GM04503 (cell line): Measurements from ENCODE around the gene TEPSIN.

Experiments
- DNase-seq: peaks from one replicate; pipeline ENCODE4 v3.0.0-alpha.2; 2012; ENCODE audit warnings: low read depth

The TEPSIN gene

DNA sequence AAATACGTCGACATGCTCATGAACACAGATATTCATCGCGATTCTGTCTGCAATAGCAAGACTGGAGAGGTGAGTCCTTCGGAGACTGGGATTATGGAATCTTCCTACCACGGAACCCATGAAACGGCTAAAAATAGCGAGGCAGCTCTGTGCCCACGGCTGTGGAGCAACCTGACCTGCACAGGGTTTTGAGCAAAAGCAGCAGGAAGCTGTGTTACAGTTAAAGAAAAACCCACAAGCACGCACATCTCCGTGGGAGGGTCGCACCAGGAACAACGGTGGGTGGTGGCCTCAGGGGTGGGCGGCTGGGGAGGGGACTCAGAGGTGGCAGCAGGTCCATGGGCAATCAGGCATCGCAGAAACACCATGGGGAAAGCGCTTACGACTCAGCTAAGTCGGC lies 31.4 kb upstream of the TEPSIN start:
- no peak for DNase-seq

DNA sequence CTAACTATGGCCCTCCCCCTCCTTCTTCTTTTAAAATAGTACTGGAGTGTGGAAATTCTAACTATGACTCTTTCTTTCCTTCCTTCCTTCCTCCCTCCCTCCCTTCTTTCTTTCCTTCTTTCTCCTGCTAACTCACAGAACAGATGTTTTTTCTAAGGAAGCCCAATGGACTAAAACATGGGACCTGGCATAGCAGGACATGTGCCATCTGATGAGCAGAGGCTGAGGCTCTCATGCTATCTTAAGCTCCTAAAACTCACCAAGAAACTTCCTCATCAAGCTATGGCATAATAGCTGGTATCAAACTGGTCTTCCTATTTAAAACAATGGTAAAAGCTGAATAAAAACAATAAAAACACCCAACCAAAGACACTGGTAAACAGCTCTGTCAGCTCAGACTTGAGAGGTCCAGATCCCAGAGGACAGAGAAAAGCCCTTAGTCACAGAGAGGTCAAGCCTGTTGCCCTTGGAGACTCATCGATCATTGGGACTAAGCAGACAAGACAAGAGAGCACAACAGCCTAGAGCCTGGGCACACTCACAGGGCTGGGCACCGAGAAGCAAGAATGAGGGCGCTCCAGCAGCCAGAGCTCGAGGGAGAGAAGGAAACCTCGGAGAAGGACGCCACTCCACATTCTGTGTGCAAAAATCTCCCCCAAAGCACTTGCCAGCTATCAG lies 28.7 kb upstream of the TEPSIN start:
- DNase-seq = no peak

DNA sequence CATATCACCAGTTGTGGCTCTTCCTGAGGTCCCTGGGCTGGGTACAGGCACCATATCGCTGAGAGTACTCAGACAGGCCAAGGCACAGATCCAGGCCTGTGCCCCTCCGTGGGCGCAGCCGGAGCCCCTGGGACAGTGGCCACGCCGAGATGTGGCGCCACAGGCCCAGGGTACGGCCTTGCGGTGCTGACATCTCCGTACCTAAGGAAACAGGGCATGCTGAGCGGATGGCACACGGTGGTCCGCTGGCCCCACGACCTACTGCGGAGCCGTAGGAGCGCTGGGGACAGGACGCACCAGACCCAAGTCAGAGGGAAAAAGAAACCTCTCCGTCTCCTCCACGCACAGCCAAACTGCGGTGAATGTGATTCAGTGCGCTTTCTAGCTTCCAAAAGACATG lies 26.7 kb upstream of the TEPSIN start:
- DNase-seq = no peak

DNA sequence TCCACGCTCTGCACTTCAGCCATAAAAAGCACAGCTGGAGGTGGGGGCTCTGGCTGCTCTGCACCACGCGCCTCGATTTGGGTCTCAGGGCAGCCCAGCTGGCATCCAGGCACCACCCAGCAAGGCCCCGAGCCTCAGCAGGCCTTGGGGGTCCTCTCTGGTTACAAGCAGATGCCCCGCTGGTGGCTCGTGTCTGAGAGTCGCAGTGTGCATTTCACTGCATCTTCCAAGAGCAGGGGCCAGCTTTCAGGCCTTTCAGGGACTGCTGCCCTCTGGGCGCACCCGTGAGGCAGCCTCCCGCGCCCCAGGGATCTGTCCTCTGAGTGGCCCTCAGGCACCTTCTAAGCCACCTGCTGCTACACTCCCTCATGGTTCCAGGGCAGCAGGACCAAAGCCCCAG lies 25.8 kb upstream of the TEPSIN start:
- no peak for DNase-seq

DNA sequence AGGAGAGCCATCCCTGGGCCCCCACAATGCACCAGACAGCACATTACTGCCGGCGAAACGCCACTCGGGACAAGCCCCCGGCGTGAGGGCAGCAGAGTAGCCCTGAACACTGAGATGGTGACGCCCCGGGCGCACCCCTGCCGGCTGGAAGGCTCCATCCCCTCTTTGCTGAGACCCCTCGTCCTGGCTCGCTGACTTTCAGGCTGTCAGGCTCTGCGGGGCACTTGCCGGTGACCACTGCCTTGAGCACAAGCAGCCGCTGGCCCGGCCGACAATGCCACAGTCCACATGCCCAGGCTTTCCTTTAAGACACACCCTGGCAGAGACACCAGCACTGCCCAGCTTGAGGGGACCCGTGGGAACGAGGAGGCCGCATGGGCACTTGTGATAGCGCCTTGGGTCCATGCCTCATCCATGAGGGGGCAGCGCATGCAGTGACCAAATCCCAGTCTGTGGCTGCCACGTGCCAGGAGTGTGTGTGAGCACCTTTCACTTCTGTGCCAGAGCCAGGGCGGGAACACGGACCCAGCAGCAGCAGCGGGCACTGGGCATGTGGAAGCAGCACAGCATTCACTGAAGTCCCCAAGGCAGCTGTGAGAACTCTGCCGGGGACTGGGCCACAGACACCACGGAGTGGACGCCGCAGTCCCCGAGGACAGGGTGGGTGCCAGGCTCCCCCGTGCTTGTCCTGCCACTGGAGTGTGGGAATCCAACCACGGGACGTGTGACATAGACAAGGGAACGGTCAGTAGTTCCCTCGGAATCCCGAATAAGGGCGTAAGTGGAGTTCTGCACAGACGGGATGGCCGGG lies 24.7 kb upstream of the TEPSIN start:
- no peak for DNase-seq

DNA sequence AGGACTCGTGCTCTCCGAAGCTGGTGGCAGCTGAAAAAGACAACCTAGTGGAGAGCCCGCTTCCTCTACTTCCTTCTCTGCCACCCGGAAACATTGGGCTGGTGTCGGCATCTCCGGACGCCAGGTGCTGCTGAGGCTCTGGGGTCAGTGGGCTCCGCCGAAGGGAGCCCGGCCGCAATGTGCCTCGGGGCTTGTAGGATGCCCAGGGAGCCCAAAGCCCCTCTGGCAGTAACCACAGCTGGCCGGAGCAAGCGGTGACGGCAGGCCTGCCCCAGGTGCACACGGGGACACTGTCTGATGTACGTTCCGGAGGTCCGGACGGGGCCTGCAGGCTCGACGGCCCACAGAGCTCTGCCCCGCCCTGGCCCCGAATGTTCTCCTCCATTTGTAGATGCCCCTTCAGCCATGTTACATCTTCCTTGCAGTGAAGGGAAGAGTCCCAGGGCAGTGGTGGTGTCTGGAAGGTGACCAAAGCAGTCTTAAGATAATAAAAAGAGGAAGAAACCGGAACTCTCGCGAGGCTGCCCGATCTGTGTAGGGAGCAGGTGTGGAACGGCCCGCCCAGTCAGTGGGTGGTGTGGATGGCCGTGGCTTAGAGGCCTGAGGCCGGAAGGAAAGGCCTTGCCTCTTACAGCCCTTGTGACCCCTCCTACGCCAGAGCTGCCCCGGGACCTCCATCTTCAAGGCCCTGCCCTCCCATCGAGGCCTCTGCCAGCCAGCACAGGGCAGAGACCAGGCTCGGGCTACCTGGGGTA lies 22.9 kb upstream of the TEPSIN start:
- DNase-seq = no peak

DNA sequence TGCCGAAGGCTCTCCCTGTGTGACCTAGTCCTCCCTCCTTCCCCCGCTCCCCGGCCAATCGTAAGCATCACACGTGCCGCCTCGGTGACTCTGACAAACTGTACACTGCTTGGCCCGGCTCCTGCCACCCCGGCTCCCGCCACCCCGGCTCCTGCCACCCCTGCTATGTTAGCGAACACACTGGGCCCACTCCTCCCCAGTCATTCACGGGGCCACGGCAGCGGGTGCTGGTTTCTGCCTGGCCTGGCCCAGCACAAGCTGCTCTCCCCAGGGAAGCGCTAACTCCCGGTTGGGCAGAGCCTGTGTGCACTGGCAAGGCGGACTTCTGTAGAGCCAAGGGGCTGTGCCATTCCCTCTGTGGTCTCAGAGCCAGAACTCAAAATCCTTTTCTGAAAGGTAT lies 22.2 kb upstream of the TEPSIN start:
- DNase-seq = no peak

DNA sequence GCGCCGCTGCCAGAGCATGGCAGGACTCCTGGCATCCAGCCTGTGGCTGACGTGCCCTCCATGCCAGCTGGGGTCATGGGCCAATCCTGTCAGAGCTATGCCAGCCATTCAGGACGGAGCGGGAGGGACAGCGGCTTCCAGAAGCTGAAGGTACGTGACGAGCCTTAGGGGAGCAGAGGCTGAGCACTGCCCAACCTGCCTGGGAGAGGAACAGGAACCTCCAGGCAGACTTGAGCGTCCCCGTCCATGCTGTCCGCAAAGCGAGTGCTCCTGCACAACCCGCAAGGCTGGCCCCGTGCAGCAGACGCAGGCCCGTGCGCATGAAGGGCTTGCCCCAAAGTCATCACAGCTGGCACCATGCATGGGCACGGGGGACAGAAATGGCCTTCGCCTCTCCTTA lies 21.8 kb upstream of the TEPSIN start:
- DNase-seq = no peak

DNA sequence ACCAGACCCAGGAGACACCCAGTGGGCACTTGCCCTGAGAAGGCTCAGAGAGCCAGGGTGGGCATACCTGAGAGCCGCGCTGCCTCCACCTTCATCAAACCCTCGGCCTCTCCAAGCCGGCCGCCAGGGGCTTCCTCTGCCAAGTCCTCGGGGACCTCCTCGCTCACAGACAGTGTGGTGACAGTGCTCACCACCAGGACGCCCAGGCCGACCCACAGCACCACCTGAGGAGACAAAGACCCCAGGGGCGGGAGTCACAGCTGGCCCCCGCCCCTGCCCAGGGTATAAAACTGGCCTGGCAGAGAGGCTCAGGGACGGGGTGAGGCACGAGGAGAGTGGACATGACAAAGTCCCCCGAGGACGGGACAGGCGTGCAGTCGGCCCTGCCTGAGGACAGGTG lies 21.3 kb upstream of the TEPSIN start:
- DNase-seq = no peak

DNA sequence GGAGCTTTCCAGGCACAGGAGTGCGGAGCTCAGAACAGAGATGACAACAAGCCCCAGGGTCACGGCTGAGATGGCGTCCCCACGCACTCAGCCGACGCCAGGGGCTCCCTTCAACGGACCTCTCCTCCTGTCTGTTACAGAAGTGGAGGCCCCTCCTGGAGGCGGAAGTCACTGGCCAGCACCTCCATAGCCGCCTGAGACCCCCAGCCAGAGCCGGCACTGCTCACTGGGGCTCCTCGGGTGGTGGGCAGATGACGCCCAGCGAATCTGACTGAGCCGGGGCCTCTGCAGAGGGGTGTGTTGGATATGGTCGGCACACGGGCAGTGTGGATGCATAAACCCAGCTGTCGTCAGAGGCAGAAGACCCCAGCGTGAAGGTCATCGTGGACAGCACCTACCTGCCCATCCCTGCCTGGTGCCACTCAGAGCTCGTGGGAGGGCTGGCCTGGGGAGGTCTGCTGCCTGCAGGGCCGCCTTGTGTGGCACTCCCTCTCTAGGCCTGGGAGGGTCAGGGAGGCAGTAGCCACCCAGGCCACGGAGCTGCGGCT lies 20.3 kb upstream of the TEPSIN start:
- DNase-seq = no peak

DNA sequence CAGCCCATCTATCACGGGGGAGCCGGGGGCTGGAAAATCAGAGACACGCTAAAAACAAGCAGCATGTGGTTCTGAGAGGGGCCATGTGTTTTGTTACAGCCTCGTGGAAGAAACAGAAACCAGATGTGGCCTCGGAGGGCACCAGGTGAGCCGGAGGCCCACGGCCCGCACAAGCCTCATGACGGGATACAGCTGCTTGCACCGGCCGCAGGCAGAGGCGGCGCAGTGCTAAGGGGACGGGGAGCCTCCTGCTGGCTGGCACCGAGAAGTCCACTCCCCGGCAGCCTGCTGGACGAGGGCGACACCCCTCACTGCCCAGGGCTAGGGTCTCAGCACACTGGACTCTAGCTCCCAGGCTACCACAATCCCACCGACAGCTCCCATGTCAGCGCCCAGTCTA lies 19.4 kb upstream of the TEPSIN start:
- DNase-seq = no peak

DNA sequence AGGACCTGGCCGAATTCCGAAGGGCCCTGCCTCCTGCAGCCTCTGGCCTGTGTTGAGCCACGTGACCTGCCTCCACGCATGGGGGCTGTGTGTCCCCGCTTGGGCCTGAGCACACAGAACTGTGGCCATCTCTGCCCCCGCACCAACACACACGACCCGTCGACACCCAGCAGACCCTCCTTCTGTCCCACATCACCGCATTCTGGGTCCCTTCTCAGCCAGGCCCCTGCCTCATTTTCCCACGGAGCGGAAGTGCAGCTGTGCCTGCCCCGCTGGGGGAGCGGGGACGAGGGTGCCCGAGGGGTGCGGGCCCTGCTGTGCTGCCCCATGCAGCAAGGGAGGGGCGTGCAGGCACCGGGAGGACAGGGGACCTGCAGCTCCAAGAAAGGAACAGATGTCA lies 18.7 kb upstream of the TEPSIN start:
- no peak for DNase-seq

DNA sequence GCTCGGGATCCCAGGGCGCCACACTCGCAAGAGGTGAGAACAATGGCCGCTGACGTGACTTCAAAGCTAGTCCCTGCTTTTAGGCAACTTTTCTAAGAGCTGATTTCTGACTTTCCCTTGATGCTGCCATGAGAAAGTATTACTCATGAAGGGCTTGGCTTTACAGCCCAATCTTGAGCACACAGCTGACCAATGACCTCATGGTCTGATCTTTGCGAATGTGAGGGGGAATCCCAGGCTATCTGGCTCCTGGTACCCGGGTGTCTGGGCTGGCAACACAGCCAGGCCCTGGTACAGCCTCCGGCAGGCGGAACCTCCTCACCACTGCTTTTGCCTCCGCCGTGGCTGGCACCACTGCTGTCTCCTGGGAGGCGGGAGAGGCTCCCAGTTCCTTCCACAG lies 17.8 kb upstream of the TEPSIN start:
- DNase-seq = no peak

DNA sequence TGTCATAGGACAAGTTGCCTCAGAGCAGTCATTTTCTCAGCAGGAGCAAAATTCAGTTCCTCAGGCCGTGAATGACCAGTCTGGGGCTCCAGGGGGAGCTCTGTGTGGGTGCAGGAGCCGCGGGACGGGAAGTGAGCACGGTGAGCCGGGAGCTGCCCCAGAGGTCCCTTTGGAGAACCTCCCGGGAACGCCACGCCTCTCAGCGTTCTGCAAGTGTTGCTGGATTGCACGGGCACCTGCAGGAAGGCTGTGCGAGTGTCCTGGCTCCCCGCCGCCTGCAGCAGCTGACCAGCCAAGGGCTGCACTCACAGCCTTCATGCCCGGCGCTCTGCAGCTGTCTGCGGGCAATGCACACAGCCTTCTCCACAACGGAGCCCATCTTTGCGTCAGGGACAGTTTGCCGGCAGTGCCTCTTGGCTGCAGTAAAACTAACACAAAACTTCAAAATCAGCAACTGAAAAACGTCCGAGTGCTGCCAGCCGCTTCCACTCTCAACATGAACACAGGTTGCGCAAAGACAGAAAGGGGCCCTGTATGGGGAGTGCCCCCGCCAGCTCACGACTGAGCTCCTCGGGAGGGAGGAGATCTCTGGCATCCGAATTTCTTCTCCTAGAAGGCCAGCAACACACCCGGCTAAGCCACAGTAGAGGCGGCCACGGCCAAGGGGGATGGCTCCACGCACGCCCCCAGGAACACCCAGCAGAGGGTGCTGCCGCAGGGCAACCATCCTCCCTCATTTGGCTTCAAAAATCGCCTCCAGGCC lies 16.3 kb upstream of the TEPSIN start:
- no peak for DNase-seq

DNA sequence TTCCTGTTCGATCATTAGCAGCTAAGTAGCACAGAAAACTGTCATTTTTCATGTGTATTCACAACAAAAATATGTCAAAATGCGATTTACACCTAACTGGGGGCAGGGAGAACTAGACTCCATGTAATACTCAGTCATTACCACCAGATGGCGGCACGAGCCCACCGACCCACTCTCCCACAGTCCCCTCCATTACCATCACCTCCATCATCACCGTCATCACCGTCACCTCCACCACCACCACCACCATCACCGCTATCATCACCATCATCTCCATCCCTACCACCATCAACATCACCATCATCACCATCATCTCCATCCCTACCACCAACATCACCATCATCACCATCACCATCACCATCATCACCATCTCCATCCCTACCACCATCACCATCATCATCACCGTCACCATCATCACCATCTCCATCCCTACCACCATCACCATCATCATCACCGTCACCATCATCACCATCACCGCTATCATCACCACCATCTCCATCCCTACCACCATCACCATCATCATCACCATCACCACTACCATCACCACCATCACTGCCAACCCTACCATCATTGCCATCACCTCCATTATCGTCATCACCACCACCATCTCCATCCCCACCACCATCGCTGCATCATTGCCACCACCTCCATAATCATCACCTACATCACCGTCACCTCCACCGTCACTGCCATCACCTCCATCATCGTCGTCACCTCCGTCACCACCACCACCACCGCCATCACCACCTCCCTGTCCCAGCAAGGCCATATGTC lies 14.7 kb upstream of the TEPSIN start:
- no peak for DNase-seq

DNA sequence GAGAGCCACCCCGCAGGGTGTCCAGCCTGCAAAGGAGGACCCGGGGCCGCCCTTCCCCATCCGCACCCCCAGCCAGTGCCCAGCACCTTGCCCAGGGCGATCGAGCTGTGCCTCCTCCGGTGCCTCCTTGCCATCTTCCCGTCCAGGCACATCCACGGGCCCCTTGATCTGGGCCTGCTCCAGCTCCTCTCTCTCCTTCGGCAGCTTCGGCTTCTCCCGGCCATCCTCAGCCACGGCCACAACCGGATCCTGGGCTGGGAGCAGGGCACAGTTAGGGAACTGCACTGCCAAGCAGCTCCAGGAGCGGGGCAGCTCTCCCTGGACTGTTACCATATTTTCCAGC lies 14.1 kb upstream of the TEPSIN start:
- no peak for DNase-seq

DNA sequence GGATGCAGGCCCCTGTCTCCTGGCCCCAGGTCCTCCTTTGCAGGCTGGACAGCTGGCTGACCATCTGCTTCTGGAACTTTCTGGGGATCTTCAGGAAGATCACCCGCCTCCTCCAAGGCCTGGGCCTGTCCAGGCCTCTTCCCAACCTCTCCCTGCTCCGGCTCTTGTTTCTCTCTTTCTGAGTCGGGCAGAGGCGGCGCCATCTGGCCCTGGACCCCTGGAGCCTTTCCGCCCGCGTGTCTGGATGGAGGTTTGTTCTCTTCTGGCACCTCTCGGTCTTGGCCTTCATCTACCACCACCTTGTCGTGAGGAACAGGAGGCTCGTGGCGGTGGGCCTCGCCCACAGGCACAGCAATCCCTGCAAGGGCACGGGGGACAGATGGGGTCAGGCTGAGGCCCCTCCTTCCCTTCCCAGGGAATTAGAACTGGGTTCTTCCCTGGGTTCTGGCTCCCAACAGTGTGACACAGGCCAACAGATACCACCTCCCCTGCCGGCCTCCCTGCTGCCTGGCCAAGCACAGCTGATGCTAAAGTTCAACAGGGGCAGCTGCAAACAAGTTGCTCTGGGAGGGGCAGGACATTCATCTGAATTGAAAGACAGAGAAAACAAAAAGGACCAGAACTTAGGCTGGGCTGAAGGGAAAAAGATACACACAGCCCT lies 13.6 kb upstream of the TEPSIN start:
- no peak for DNase-seq

DNA sequence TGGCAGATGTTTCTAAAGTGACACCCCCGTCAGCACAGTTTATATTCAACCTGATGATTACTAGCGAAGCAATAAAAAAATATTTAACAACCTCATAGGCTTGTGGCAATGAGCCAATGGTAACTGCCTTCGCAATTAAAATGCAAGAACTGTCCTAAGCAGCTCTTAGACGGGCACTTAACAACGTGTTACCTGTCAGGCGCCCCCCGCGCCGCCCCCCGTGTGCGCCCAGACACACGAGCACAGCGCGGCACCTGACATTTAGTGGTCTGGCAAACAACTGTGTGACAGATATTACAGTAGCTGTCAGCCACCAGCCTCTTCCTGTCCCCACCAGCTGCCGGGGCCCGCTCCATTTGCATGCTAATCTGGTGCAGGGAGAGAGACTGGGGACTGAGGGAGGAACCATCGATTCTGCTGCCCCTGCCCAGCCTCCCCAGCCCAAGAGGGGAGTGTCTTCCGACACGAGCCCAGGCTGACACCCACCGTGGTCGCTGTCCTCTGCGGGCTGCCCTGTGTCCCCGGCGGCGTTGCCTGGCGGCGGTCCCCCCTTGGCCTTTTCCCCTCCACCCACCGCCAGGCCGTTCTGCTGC lies 12.9 kb upstream of the TEPSIN start:
- no peak for DNase-seq

DNA sequence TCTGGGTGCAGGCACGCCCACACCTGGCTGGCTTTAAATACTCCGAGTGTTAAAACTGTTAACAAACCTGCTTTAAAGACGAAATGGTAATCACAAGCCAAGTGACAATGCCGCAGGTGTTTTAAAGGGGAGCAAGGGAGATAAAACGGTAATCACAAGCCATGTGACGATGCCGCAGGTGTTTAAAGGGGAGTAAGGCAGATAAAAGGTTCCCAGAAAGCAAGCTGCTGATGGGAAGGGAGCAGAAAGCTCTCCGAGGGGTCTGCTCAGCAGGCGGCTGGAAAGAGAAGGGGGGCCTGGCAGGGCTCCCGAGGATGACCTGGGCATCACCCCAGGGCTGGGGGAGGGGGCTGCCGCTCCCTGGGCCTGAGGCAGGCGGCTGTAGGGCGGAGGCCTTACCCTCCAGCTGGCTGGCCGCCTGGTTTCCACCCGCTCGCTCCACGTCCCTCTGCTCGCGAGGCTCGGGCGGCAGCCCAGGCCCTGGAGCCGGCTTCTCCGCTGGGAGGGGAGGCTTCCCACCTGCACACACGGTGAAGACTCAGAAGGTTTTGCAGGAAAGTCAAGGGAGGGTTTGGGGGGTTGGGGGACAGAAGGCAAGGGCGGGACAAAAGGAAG lies 12.3 kb upstream of the TEPSIN start:
- DNase-seq = no peak
